Measurements from ENCODE around the gene DIPK1C.

GRCh38 chr18:74396171-74397169, 60.6 kb downstream of the DIPK1C start:
- TF ChIP-seq CTCF (IDR thresholded peaks at IDR 0.05) (no peak), POLR2A (IDR thresholded peaks at IDR 0.05) (no peak)
